ENCODE results near the gene TRANK1.
"Not testable (repeated sequence)": the region's sequence is repeated elsewhere in the genome, so short reads cannot be mapped to it uniquely, and the experiment has no call there.

TRANK1 gene

DNA sequence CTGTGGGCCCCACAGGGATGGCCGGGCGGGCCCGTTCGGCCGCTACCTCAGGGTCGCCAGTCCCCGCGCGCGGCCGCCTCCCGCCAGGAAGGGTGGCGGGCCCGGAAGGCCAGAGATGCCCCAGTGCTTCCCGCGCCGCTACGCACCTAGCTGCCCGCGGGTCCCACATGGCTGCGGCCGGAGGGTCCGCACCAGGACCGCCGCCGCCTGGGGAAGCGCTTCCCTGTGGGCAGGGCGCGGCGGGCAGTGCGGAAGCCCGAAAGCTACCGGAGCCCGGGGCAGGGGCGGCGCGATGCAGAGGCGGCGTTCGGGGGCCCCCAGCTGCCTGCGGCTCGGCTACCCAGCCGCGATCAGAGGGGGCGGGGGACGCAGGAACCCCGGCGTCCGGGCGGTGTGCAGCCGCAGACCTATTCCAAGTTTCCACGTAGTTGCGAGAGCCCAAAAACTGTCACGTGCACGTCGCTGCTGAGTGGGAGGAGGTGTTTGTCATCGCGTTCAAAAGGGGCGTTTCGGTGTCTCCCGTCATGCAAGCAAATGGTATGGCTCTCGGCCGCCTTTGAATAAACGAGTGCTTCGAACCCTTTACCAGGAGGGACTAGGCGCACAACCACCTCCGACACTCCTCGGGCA lies at the start of gene TRANK1:
TSS of gene TRANK1 (minus strand) at position 414 of the 630 bp plus-strand sequence. CDS start at position 169, 245 bp downstream.
- DNase-seq: peak; percentile 45

DNA sequence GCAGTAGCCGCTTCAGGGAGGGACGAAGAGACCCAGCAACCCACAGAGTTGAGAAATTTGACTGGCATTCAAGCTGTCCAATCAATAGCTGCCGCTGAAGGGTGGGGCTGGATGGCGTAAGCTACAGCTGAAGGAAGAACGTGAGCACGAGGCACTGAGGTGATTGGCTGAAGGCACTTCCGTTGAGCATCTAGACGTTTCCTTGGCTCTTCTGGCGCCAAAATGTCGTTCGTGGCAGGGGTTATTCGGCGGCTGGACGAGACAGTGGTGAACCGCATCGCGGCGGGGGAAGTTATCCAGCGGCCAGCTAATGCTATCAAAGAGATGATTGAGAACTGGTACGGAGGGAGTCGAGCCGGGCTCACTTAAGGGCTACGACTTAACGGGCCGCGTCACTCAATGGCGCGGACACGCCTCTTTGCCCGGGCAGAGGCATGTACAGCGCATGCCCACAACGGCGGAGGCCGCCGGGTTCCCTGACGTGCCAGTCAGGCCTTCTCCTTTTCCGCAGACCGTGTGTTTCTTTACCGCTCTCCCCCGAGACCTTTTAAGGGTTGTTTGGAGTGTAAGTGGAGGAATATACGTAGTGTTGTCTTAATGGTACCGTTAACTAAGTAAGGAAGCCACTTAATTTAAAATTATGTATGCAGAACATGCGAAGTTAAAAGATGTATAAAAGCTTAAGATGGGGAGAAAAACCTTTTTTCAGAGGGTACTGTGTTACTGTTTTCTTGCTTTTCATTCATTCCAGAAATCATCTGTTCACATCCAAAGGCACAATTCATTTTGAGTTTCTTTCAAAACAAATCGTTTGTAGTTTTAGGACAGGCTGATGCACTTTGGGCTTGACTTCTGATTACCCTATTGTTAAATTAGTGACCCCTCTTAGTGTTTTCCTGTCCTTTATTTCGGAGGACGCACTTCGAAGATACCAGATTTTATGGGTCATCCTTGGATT lies 48.8 kb upstream of the TRANK1 start, which contains the start of gene MLH1:
TSS of gene MLH1 (plus strand) at position 193 of the 958 bp plus-strand sequence. CDS start at position 223, 30 bp downstream.
- DNase-seq: no peak

- no peak for DNase-seq
Measured at GRCh38 chr3:36992806-36993325, 48.0 kb upstream of the TRANK1 start, which contains the start of gene EPM2AIP1. Gene EPM2AIP1, minus strand, starts transcription at chr3:36993131. Its CDS starts 54 bp downstream, at chr3:36993077.

GRCh38 chr3:36991923-36992805 lies 47.3 kb upstream of the TRANK1 start:
- no peak for DNase-seq

GRCh38 chr3:36991147-36991546 lies 46.3 kb upstream of the TRANK1 start:
- no peak for DNase-seq

DNA sequence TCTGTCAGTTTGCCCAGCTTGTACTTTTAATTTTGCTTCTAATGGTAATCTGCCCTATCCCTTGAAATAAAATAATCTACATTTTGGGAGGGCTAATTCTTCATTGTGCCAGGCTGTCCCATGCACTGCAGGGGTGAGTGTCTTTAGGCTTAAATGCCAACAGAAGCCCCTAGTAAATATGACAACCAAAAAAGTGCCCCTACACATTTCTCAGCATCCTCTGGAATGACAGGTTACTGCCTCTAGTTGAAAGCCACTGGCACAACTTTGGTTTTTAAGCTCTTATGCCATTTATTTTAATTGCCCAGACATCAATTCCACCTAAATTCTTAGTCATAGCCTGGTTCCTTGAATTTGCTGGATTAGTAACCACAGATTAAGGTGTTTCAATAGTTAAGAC lies 44.7 kb upstream of the TRANK1 start:
- DNase-seq: no peak

DNA sequence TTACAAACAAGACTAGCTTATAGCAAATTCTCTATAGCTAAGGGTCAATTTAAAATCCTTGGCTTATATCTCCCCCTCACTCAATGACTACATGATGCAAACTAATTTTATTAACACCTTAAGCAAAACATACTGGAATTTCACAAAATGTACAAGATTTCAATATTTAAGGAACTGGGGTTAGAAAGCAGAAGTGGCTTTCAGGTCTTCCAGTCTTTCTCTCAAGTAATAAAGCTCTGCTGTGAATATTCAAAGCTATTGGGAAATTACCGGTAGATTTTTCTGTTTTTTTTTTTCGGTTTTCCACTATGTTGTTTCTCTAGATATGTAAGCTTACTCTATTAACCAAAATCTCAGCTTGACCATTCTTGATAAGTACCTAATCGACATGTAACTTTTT lies 44.2 kb upstream of the TRANK1 start:
- DNase-seq: no peak

DNA sequence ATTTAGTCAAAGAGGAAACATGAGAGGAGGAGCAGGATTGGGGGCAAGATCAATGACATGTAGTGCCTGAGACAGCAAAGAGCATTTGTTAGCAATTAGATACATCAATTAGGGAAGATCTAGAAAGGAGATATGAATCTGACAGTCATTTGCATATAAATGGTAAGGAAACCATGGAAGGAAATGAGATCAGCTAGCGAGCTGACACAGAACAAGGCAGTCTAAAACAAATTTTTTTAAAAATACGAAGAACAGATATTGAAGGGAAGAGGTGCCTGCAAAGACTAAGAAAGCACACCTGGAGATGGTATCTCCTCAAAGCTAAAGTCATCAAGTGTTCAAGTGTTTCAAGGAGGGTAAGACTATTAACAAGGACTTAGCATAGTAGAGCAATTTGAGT lies 43.5 kb upstream of the TRANK1 start:
- DNase-seq: no peak

DNA sequence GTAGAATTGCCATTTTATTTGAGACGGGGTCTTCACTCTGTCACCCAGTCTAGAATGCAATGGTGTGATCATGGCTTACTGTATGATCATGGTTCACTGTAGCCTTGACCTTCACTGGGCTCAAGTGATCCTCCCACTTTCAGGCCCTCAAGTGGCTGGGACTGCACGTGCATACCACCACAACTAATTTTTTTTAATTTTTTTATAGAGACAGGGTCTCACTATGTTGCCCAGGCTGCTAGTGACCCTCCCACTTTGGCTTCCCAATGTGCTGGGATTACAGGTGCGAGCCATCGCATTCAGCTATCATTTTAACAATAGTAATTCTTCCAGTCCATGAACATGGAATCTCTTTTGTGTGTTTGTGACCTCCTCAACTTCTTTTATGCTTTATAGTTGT lies 36.2 kb upstream of the TRANK1 start:
- DNase-seq: no peak

DNA sequence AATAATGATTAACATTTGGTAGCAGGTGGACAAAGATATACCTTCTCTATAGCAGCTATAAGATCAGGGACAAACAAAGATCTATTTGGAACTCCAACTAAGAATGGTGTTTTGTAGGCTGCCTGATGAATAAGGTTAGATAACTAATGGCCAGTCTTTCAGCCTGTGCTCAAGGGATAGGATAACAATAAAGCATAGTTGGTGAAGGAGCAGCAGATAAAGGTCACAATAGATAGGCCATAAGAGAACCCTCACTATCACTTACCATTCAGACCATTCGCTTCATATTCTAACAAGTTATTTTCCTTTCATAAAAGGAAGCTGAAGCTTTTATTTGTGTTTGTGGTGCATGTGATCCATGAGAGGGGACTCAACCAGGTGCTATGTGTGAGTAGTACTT lies 28.3 kb upstream of the TRANK1 start:
- no peak for DNase-seq

DNA sequence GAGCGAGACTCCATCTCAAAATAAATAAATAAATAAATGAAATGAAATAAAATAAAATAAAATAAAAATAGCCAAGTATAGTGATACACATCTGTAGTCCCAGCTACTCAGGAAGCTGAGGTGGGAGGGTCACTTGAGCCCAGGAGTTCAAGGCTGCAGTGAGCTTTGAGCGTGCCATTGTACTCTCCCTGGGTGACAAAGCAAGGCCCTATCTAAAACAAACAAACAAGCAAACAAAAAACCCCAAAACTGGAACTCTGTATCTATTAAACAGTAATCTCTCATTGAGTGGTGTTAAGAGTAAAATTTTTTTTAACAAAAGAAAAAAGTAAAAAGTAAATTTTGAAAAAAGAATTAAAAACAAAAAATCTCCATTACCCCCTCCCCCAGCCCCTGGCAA lies 27.3 kb upstream of the TRANK1 start:
- no peak for DNase-seq

- DNase-seq: peak; percentile 94
Measured at GRCh38 chr3:36969540-36970432, 24.9 kb upstream of the TRANK1 start.

DNA sequence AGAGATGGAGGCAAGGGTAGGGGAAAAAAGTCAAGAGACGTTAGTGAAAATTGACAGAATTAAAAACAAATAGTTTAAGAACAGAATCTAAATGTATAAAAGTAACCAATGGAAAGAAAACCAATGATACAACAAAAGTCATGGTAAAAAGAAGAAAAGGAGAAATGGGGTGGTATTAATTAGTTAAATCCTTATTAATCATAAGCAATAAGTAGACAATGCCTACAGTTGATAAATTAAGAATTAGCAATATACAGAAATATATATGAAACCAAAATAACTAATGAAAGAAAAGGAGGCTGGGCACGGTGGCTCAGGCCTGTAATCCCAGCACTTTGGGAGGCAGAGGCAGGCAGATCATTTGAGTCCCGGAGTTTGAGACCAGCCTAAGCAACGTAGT lies 24.2 kb upstream of the TRANK1 start:
- DNase-seq: no peak

DNA sequence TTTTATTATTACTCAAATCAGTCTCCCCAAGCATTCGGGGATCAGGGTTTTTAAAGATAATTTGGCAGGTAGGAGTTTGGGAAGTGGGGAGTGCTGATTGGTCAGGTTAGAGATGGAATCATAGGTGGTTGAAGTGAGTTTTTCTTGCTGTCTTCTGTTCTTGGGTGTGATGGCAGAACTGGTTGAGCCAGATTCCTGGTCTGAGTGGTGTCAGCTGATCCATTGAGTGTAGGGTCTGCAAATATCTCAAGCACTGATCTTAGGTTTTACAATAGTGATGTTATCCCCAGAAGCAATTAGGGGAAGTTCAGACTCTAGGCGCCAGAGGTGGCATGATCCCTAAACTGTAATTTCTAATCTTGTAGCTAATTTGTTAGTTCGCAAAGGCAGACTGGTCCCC lies 20.6 kb upstream of the TRANK1 start:
- DNase-seq: peak; percentile 62

DNA sequence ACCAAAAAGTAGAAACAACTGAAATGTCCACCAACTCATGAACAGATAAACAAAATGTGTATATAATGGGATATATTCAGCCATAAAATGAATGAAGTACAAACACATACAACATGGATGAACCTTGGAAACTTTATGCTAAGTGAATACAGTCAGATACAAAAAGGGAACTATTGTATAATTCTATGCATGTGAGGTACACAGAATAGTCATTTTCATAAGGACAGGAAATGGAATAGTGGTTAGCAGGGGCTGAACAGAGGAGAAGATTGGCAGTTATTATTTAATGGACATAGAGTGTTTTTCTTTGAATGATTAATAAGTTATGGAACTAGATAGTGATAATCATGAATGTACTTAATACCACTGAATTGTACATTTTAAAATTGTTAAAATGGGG lies 20.0 kb upstream of the TRANK1 start:
- DNase-seq: no peak

GRCh38 chr3:36964331-36964730 lies 19.5 kb upstream of the TRANK1 start:
- DNase-seq: no peak

DNA sequence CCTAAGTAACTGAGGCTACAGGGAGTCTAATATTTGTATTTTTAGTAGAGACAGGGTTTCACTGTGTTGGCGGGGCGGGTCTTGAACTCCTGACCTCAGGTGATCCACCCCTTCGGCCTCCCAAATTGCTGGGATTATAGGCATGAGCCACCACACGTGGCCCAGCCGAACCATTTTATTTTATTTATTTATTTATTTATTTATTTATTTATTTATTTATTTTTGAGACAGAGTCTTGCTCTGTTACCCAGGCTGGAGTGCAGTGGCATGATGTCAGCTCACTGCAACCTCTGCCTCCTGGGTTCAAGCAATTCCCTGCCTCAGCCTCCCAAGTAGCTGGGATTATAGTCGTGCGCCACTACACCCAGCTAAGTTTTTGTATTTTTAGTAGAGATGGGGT lies 18.2 kb upstream of the TRANK1 start:
- DNase-seq: not testable (repeated sequence)

DNA sequence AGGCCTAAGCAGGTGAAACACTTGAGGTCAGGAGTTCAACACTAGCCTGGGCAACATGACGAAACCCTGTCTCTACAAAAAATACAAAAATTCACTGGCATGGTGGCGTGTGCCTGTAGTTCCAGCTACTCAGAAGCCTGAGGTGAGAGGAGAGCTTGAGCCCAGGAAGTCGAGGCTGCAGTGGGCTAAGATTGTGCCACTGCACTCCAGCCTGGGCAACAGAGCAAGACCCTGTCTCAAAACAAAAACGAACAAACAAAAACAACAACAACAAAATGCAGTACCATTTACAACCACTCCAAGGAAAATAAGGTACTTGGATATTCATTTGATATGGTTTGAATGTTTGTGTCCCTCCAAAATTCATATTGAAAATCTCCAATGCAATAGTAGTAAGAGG lies 15.6 kb upstream of the TRANK1 start:
- no peak for DNase-seq

GRCh38 chr3:36959821-36960220 lies 15.0 kb upstream of the TRANK1 start:
- DNase-seq: peak; percentile 96

DNA sequence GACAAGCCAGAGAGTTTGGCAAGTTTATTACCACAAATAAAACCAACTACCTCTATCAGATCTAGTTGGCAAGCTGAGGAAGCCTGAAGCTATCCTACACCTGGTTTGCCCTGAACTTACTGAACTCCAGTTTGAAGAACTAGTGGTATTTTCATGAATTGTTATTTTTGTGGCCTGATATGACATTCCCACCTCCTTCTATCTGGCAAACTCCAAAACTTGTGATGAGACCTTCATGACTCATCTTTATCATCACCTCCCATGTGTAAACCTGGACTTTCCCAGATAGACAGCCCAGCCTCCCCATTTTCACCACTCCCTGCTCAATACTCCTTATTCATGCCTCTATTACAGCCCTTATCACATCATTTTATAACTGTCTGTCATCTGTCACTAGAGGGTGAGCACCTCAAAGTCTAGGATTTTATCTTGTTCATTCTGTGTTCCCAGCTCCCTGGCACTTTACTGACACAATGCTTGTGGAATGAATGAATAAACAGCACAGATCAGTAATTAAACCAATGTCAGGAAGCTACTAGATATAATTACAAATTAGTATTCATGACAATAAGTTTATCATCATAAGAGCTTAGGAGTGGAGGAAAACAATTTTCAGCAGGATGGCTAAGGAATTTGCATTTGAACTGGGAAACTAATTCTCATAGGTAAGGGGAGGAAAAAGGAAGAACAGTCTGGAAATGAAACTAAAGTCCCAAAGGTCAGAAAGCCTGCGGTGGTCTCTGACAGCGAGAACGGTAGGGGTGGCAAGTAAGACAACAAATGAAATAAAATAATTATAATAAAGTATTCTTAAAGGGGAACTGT lies 13.2 kb upstream of the TRANK1 start:
- no peak for DNase-seq

DNA sequence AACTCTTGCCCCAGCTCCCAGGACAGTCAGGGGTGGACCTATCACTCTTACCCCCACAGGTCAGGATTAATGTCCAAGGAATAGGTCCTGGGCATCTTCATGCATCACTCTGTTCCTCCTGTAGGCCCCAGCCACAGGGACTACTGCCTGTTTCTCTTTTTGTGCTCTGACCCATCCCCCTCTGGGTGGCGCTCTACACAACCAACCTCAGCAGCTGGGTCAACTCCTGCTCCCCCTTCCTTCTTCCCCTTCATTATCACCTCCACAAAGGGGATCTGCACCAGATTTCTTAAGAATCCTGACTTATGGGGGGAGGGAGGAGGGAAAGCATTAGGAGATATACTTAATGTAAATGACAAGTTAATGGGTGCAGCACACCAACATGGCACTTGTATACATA lies 12.2 kb upstream of the TRANK1 start:
- DNase-seq: no peak
